Omental fat pad (tissue), 4 donors: ENCODE data around the gene CALN1. TPM values are rescaled to one million over a fixed set of nuclear protein-coding genes. Genes with fewer than 3 reads are reported as not detected.
"Not testable (repeated sequence)": the region's sequence is repeated elsewhere in the genome, so short reads cannot be mapped to it uniquely, and the experiment has no call there.

Experiments
- ATAC-seq: fragments of 150-250 bp; one replicate; pipeline ENCODE4 v1.9.1; 2016; ENCODE audit warnings: mild to moderate bottlenecking, moderate library complexity; ENCODE audit not compliant: low FRiP score
- DNase-seq: peaks from one replicate; pipeline ENCODE4 v3.0.0-alpha.2; 2019; ENCODE audit warnings: low spot score
- total RNA-seq, 4 donors: library from RNA; depleted of rRNA; stranded (reverse); fragments of >200 nt; gene quantifications; one replicate each; pipeline ENCODE4 v1.1.0, GENCODE V29; 2016
- TF ChIP-seq, protein P1 (sequence below), 3 donors: fragments of 450-650 bp; IDR thresholded peaks; one replicate each; pipeline ENCODE4 v1.5.1; 2016 to 2017; ENCODE audit warnings: antibody characterized with exemption in 3 of 3, mild to moderate bottlenecking in 3 of 3, moderate library complexity in 2 of 3

CALN1 gene
- total RNA-seq, 4 donors from 2014 or later = 0.16 TPM; not detected in 3

DNA sequence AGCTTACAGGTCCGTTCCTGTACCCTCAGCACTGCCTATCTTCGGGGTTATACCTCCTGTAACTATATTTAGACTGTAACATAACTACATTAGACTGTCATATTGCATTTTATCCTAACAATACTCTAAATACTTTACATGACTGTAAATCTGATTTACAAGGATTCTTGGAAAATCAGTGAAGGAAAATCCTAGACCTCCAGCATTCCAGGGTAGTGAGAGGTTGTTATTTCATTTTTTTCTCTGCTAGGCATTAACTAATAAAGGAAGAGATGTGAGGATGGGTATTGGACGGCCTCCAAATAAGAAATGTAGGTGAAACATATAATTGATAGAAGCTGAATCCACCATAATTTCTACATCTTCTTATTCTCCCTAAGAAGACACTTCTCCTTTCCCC, 569.4 kb downstream of the CALN1 start:
- TF ChIP-seq, protein P1, sequence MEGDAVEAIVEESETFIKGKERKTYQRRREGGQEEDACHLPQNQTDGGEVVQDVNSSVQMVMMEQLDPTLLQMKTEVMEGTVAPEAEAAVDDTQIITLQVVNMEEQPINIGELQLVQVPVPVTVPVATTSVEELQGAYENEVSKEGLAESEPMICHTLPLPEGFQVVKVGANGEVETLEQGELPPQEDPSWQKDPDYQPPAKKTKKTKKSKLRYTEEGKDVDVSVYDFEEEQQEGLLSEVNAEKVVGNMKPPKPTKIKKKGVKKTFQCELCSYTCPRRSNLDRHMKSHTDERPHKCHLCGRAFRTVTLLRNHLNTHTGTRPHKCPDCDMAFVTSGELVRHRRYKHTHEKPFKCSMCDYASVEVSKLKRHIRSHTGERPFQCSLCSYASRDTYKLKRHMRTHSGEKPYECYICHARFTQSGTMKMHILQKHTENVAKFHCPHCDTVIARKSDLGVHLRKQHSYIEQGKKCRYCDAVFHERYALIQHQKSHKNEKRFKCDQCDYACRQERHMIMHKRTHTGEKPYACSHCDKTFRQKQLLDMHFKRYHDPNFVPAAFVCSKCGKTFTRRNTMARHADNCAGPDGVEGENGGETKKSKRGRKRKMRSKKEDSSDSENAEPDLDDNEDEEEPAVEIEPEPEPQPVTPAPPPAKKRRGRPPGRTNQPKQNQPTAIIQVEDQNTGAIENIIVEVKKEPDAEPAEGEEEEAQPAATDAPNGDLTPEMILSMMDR (IDR thresholded peaks at IDR 0.05) = no peak
- no peak for DNase-seq
- ATAC-seq = no peak

DNA sequence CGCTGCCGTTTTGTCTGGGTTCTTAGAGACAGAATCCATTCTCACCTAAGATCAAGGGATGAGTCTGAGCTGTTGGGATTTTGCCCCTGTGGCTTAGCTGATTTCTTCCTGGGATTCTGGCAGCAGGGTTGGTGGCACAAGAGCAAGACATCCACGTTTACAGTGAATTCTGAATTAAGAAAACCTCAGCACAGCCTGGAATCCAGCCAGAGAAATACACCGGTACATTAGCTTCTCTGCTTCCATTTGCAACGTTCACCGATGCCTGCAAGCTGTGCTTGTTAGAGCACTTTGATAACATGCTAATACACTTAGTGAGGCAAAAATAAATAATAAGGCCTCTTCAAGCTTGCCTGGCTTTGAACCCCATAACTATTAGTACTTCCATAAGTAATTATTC, 569.8 kb downstream of the CALN1 start:
- TF ChIP-seq, protein P1 (IDR thresholded peaks at IDR 0.05) = no peak
- no peak for ATAC-seq
- DNase-seq = no peak

DNA sequence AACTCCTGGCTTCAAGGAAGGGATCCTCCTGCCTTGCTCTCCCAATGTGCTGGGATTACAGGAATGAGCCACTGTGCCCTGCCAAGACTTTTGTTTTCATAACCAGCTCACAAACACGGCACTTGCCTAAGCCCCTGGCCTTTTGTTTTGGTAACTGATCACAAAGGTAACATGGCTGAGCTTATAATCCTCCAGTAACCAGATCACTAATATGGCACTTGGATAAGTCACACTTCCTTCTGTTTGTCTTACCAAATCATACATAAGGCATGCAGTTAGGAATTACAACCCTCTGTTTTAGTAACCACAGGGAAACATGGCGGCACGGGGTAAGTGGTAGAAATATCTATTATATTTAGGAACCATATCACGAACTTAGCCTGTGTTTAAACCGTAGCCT, 577.1 kb downstream of the CALN1 start:
- TF ChIP-seq, protein P1 (IDR thresholded peaks at IDR 0.05) = no peak
- no peak for DNase-seq
- no peak for ATAC-seq

DNA sequence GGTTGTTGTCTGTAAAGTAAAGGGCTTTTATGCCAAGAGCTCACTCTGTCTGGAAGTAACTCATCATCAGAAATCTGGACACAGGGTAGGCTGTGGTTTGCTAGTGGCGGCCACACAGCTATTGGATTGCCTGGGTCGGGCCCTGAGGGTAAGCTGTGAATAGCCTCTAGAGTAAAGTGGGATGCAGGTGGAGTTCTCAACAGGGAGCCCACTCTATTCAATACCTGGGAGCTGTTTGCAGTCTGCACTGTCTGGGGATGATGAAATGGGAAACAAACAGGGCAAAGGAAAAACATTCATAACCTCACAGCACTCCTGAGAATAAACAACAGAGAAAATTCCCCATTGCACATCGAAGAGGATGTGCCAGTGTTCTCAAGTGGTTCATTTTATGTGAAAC, 582.6 kb downstream of the CALN1 start:
- DNase-seq (no peak), ATAC-seq (no peak)
- TF ChIP-seq, protein P1 (IDR thresholded peaks at IDR 0.05) = no peak

DNA sequence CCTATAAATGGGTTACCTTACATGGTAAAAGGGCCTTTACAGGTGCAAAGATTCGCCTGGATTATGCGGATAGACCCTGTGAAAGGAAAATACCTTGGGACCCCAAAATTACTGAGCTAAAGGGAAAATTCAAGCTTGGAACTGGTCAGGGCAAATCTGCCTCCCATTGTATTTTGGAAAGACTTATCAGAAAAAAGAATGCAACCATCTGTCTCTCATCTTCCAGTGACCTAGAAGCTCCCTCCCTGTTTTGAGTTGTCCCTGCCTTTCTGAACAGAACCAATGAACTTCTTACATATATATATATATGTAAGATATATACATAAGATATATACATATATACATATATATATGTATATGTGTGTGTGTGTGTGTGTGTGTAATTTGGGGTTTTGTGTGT, 583.8 kb downstream of the CALN1 start:
- TF ChIP-seq, protein P1 (IDR thresholded peaks at IDR 0.05) = no peak
- no peak for DNase-seq
- no peak for ATAC-seq

DNA sequence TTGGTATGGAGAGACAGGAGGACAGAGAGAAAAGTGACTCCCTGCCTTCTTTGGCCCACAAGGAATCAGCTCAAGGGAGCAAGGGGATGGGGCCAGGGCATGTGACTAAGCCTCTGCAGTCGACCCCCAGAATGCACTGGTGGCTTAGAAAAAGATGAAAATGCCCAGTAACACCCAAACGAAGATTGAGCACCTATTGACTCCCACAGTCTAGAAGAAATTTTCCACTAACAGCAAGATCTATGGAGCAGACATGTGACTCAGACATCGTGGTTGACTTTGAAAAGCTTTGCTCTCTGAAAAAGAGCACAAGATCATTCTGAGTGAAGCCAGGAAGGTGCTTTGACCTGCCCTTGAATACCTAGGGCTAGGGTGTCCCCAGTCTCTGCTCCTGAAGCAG, 586.0 kb downstream of the CALN1 start:
- TF ChIP-seq, protein P1 (IDR thresholded peaks at IDR 0.05) = no peak
- DNase-seq (no peak), ATAC-seq (no peak)

DNA sequence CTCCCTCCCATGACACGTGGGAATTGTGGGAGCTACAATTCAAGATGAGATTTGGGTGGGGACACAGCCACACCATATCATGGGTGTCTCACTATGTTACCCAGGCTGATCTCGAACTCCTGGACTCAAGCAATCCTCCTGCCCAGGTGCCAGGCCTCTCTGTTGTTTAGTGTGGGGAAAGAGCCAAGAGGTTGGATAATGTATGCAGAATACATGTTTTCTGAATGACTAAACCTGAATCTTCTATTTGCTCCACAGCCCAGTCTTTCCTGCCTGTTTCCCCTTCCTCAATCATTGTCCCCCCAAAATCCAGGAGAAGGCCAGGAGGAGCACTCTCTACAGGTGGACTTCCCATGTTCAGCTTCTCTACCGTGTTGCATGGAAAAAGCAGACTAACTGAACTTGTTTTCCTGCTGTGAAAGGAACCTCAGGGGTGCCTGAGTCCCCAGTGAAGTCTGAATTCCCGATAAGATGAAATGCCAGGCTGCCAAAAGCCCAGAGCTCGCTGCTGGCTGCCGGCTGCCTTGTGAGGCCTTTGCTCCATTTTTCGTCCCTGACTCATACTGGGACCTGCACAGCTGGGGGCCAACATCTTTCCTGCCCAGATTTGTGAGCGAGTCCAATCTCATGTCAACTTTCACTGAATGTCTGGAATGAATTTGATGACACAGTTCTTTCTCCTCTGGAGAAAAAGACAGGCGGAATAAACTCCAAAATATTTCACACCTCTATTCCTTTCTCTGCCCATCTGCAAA, 588.0 kb downstream of the CALN1 start:
- TF ChIP-seq, protein P1 (IDR thresholded peaks at IDR 0.05) = no peak
- ATAC-seq = no peak
- DNase-seq = no peak

DNA sequence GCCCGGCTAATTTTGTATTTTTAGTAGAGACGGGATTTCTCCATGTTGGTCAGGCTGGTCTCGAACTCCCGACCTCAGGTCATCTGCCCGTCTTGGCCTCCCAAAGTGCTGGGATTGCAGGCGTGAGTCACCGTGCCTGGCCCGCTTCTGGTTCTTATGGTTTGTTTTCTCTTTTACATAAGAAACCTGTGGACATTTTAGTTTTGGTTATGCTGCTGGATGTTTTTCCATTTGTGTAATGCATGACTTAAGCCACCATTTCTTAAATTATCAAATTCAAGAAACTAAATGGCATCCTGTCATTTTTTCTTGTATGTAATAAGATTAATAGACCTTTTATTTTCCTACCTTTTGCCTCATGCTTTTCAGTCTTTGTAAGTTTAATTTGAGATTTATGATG, 589.7 kb downstream of the CALN1 start:
- ATAC-seq, DNase-seq: not testable (repeated sequence)
